ENCODE measurements around the gene RNF207. TPM values are rescaled to one million over a fixed set of nuclear protein-coding genes. Genes with fewer than 3 reads are reported as not detected.

The RNF207 gene
- total and polyA plus RNA-seq, 2 of the 13 experiments (the other 11 are each of a cell fraction or from before 2014, with no cell fraction given) = 9.8 to 15.9 TPM

GRCh38 chr1:6246497-6247467 lies 40.9 kb downstream of the RNF207 start (continued):
- no peak for TF ChIP-seq ZHX2 (IDR thresholded peaks at IDR 0.05; ENCODE audit: low read depth)
- TF ChIP-seq ZHX2 (CRISPR knock-in tag; IDR thresholded peaks at IDR 0.05; ENCODE audit: borderline replicate concordance) = no peak

GRCh38 chr1:6247651-6248050 lies 41.7 kb downstream of the RNF207 start:
- no peak for ATAC-seq
- in situ Hi-C loops (cut with HindIII; ENCODE audit: extremely low pct_ligation_motif_present, low pct_unique_long_range_greater_than_20kb) = loop anchor here (5.0 to 10.0 kb wide), 3 partner anchors 35 to 167 kb away; partner anchors contain the start of gene HES2
- peaks cover 20 to 74% of the 10 kb centered on the region in 2 experiments for H3K27me3 ChIP-seq (ENCODE audit: control insufficient read depth in 1 of 2, insufficient read depth in 2 of 2, low read length in 2 of 2)
- H3K36me3 ChIP-seq (replicated peaks in 1 of 2; ENCODE audit: control insufficient read depth in 1 of 2, insufficient read depth in 2 of 2, low read length in 2 of 2) = no peaks in the 10 kb centered on the region
- H4K20me1 ChIP-seq (ENCODE audit: insufficient read depth, low read length) = 0 out of 2 replicates have a peak, but pooled peaks cover 5% of the 10 kb centered on the region
- FAIRE-seq = no peak
- CTCF ChIA-PET (ENCODE audit: low intra/inter-chr PET ratio, low total read pairs) = interaction anchor here (2.0 to 3.4 kb wide), 2 partner anchors 33 to 95 kb away, joined by 16 to 39 read pairs; no protein-coding TSS in a partner anchor
- DNase-seq (ENCODE audit: low spot score) = no peak
- POLR2A ChIA-PET = interaction anchor here (1.7 kb wide), 1 partner anchor 97 kb away, joined by 3 read pairs; no protein-coding TSS in a partner anchor
- no peaks in the 10 kb centered on the region for H3K79me2 ChIP-seq (ENCODE audit: insufficient read depth, low read length)
- no TSS peak for BruUV-seq (replicated peaks)
- no peaks in the 10 kb centered on the region for H3K9me3 ChIP-seq (ENCODE audit: low read length)
- WGBS (ENCODE audit: low lambda C conversion rate) = 23% methylated on average over 4 of the region's 5 CpGs
- H2AFZ ChIP-seq (ENCODE audit: low read length) = no peak overlapping the region
- H3K4me1 ChIP-seq (ENCODE audit: insufficient read depth, low read length) = peaks cover 22% of the 10 kb centered on the region
- H3K27ac ChIP-seq (ENCODE audit: extremely low read length, insufficient read depth, low read length) = no peak overlapping the region
- H3K9ac ChIP-seq (ENCODE audit: insufficient read depth, low read depth, low read length) = no peak overlapping the region
- H3K4me2 ChIP-seq (ENCODE audit: low read depth, low read length) = no peak overlapping the region
- intact Hi-C loops (cut with micrococcal nuclease; ENCODE audit: unreplicated experiment) = loop anchor here (1.0 to 10.0 kb wide), 4 partner anchors 33 to 145 kb away; partner anchors contain the start of gene ACOT7
- no peak overlapping the region for H3K4me3 ChIP-seq (replicated peaks in 1 of 3; ENCODE audit: insufficient read depth in 1 of 3, low read depth in 2 of 3, low read length in 3 of 3)
- TF ChIP-seq ZNF816 (CRISPR knock-in tag; IDR thresholded peaks at IDR 0.05; ENCODE audit: borderline replicate concordance) (no peak), ARID5B (CRISPR knock-in tag; IDR thresholded peaks at IDR 0.05) (no peak), ZSCAN20 (CRISPR knock-in tag; IDR thresholded peaks at IDR 0.05; ENCODE audit: borderline replicate concordance) (no peak), ZNF770 (CRISPR knock-in tag; IDR thresholded peaks at IDR 0.05) (no peak), CENPX (CRISPR knock-in tag; IDR thresholded peaks at IDR 0.05) (no peak), ZNF572 (CRISPR knock-in tag; IDR thresholded peaks at IDR 0.05) (no peak)
